ENCODE data around the gene TEPSIN. TPM values are rescaled to one million over a fixed set of nuclear protein-coding genes. Genes with fewer than 3 reads are reported as not detected.

TEPSIN gene
- total RNA-seq, 4 donors from 2014 or later = 61.2 to 336 (median 121) TPM

DNA sequence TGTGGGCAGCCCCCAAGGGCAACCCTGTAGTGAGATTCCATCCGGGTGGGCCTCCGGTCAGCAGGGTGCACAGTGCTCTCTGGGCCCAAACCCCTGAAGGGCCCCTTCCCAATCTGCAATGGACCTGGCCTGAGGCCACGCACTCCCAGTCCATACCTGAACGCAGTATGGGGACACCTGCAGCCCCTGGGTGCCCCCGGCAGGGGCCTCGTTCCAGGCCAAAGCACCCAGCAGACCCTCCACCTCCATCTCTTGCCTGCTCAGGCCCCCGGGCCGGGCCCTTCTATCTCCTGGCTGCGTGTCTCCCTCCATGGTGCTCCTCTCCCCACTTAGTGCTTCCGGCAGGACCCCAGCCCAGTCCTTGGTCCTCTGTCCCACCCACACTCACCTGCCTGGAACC, 55.5 kb downstream of the TEPSIN start:
- 83 to 93% methylated on average over 2 to 10 of the region's 10 CpGs for WGBS, 2 donors (ENCODE audit: low coverage in 1 of 2)
- intact Hi-C loops (cut with DNase I; ENCODE audit: low total_unique reads) = no loop called here

GRCh38 chr17:81182596-81182995, 56.3 kb downstream of the TEPSIN start:
- WGBS, 2 donors (ENCODE audit: low coverage in 1 of 2) = 69% methylated on average over 4 of the region's 5 CpGs; no CpG with 5 or more reads in 1 of the 2 donors
- Histone ChIP-seq H3K4me3 (no peak overlapping the region), H3K4me1 (no peaks in the 10 kb centered on the region), H3K27me3 (peaks cover 33% of the 10 kb centered on the region), H3K36me3 (no peaks in the 10 kb centered on the region), H3K27ac (no peak overlapping the region), H3K9me3 (no peaks in the 10 kb centered on the region)
- in situ Hi-C loops (cut with MboI; ENCODE audit: low pct_ligation_motif_present in 1 of 4, low pct_unique_long_range_greater_than_20kb in 1 of 4, low sequenced_read_pairs in 3 of 4) (no loop called here), intact Hi-C loops (cut with DNase I; ENCODE audit: low total_unique reads) (no loop called here)
- TF ChIP-seq POLR2AphosphoS5 (IDR thresholded peaks at IDR 0.05) = no peak
- TF ChIP-seq POLR2A (IDR thresholded peaks at IDR 0.05) = no peak
- no peak for TF ChIP-seq CTCF (IDR thresholded peaks at IDR 0.05)
- TF ChIP-seq EP300 (IDR thresholded peaks at IDR 0.05; ENCODE audit: low read depth) = no peak
- no peak for DNase-seq

More for the DNA sequence above, 55.5 kb downstream of the TEPSIN start:
- DNase-seq = no peak
- no peaks in the 10 kb centered on the region for H3K4me1 ChIP-seq
- H3K36me3 ChIP-seq = no peaks in the 10 kb centered on the region
- H3K27me3 ChIP-seq = peaks cover 33% of the 10 kb centered on the region
- no peak overlapping the region for H3K27ac ChIP-seq
- H3K9me3 ChIP-seq = no peaks in the 10 kb centered on the region
- TF ChIP-seq EP300 (IDR thresholded peaks at IDR 0.05; ENCODE audit: low read depth) = no peak
- no peak for TF ChIP-seq POLR2A (IDR thresholded peaks at IDR 0.05)
- TF ChIP-seq CTCF (IDR thresholded peaks at IDR 0.05) = no peak
- no peak for TF ChIP-seq POLR2AphosphoS5 (IDR thresholded peaks at IDR 0.05)
- no peak overlapping the region for H3K4me3 ChIP-seq
- in situ Hi-C loops (cut with MboI; ENCODE audit: low pct_ligation_motif_present in 1 of 4, low pct_unique_long_range_greater_than_20kb in 1 of 4, low sequenced_read_pairs in 3 of 4) = no loop called here

DNA sequence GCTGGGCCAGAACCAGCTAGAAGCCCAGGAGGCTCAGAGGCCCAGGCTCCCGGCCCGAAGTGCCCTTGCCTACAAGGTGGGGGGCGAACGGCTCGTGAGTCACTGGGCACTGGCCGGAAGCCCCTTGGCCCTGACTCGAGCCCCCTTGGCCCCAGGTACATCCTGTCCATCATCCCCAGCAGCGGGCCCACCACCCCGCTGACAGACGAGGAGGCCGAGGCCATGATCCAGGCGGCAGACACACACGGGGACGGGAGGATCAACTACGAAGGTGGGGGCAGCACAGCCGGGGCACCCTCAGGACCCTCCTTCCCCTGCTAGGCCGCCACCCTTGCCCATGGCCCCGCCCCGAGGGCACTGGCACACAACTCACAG, 57.1 kb downstream of the TEPSIN start:
- no peak for DNase-seq
- Histone ChIP-seq H3K4me1 (no peaks in the 10 kb centered on the region), H3K36me3 (no peaks in the 10 kb centered on the region), H3K4me3 (no peak overlapping the region), H3K27ac (no peak overlapping the region), H3K27me3 (peaks cover 33% of the 10 kb centered on the region), H3K9me3 (no peaks in the 10 kb centered on the region)
- in situ Hi-C loops (cut with MboI; ENCODE audit: low pct_ligation_motif_present in 1 of 4, low pct_unique_long_range_greater_than_20kb in 1 of 4, low sequenced_read_pairs in 3 of 4) (no loop called here), intact Hi-C loops (cut with DNase I; ENCODE audit: low total_unique reads) (no loop called here)
- WGBS, 2 donors (ENCODE audit: low coverage in 1 of 2) = 83% methylated on average over 18 of the region's 19 CpGs; no CpG with 5 or more reads in 1 of the 2 donors
- no peak for TF ChIP-seq EP300 (IDR thresholded peaks at IDR 0.05; ENCODE audit: low read depth)
- TF ChIP-seq POLR2AphosphoS5 (IDR thresholded peaks at IDR 0.05) = no peak
- no peak for TF ChIP-seq CTCF (IDR thresholded peaks at IDR 0.05)
- TF ChIP-seq POLR2A (IDR thresholded peaks at IDR 0.05) = no peak

GRCh38 chr17:81180836-81181810, 57.7 kb downstream of the TEPSIN start:
- in situ Hi-C loops (cut with MboI; ENCODE audit: low pct_ligation_motif_present in 1 of 4, low pct_unique_long_range_greater_than_20kb in 1 of 4, low sequenced_read_pairs in 3 of 4) = no loop called here
- no peak for DNase-seq
- Histone ChIP-seq H3K9me3 (no peaks in the 10 kb centered on the region), H3K27ac (no peak overlapping the region), H3K4me3 (no peak overlapping the region), H3K27me3 (peaks cover 33% of the 10 kb centered on the region), H3K4me1 (no peaks in the 10 kb centered on the region), H3K36me3 (no peaks in the 10 kb centered on the region)
- intact Hi-C loops (cut with DNase I; ENCODE audit: low total_unique reads) = no loop called here
- TF ChIP-seq POLR2A (IDR thresholded peaks at IDR 0.05) (no peak), POLR2AphosphoS5 (IDR thresholded peaks at IDR 0.05) (no peak), EP300 (IDR thresholded peaks at IDR 0.05; ENCODE audit: low read depth) (no peak), CTCF (IDR thresholded peaks at IDR 0.05) (no peak)
- 90% methylated on average over 44 of the region's 49 CpGs; no CpG with 5 or more reads in 1 of the 2 donors for WGBS, 2 donors (ENCODE audit: low coverage in 1 of 2)

Data from transverse colon (tissue), 4 donors.